Activated naive CD8-positive, alpha-beta T cell treated with anti-CD3 and anti-CD28 coated beads for 36 hours (primary cell): ENCODE results near the gene ZBTB7B. TPM values are rescaled to one million over a fixed set of nuclear protein-coding genes. Genes with fewer than 3 reads are reported as not detected.
"Not testable (repeated sequence)": the region's sequence is repeated elsewhere in the genome, so short reads cannot be mapped to it uniquely, and the experiment has no call there.

Source experiments
- DNase-seq: peaks from one replicate; pipeline ENCODE4 v3.0.0; 2021
- H3K27ac Mint-ChIP-seq: one replicate; pipeline ENCODE4 v1.8.0; 2022; ENCODE audit warnings: mild to moderate bottlenecking, moderate library complexity, mixed read lengths
- H3K27me3 Mint-ChIP-seq: one replicate; pipeline ENCODE4 v1.8.0; 2022; ENCODE audit warnings: mild to moderate bottlenecking, mixed read lengths
- H3K36me3 Mint-ChIP-seq: one replicate; pipeline ENCODE4 v1.8.0; 2021; ENCODE audit warnings: mild to moderate bottlenecking, mixed read lengths
- H3K4me1 Mint-ChIP-seq: one replicate; pipeline ENCODE4 v1.8.0; 2021; ENCODE audit warnings: mixed read lengths
- H3K4me3 Mint-ChIP-seq: one replicate; pipeline ENCODE4 v1.8.0; 2022; ENCODE audit warnings: mild to moderate bottlenecking, moderate library complexity, mixed read lengths
- H3K9me3 Mint-ChIP-seq: one replicate; pipeline ENCODE4 v1.8.0; 2022; ENCODE audit warnings: mixed read lengths
- total RNA-seq, 2 experiments: library from RNA; stranded (reverse); gene quantifications; one replicate each; pipeline ENCODE4 v1.2.3, GENCODE V29; 2021

ZBTB7B gene
- total RNA-seq, 2 experiments from 2014 or later, result 14.1 to 14.4 TPM

GRCh38 chr1:154973344-154974101 lies 29.1 kb upstream of the ZBTB7B start:
- Mint-ChIP-seq H3K4me3 (no peak overlapping the region), H3K9me3 (no peaks in the 10 kb centered on the region), H3K4me1 (peaks cover 27% of the 10 kb centered on the region), H3K27me3 (no peaks in the 10 kb centered on the region), H3K27ac (no peak overlapping the region), H3K36me3 (peaks cover 23% of the 10 kb centered on the region)
- peak; percentile 91 for DNase-seq

DNA sequence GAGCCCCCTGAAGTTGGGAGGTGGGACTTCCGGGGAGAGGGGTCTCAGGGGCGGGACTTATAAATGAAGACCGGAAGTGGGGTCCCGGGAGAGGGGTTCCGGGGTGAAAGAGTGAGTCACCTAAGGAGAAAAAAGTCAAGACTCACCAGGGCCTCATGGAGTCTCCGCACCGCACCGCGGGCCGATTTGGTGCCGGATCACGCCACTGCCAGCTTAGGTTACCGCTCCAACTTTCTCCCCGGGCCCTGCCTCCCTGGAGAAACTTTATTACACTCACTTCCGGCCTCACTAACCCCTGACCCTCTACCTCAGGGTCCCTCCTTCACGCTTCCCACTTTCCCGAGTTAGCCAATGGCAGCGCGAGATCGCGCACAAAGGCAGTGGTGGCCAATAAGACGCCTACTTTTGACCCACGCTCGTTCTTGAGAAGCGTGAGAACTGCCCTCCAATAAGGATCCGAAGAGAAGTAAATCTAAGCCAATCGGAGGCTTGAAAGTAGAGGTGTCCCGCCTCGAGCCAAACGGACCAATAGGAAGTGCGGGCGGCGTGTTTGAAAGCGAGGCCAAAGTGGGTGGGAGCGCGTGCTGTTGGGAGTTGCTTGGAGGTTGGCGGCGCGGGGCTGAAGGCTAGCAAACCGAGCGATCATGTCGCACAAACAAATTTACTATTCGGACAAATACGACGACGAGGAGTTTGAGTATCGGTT lies 28.3 kb upstream of the ZBTB7B start, which contains the start of gene CKS1B:
TSS of gene CKS1B (plus strand) at position 580 of the 706 bp plus-strand sequence. CDS start at position 645, 65 bp downstream.
- Mint-ChIP-seq H3K36me3 (peaks cover 26% of the 10 kb centered on the region), H3K27ac (no peak within 1 kb of the TSS)

GRCh38 chr1:154974808-154975408 lies 27.7 kb upstream of the ZBTB7B start:
- peaks cover 21% of the 10 kb centered on the region for H3K4me1 Mint-ChIP-seq
- DNase-seq, result peak; percentile 93
- peaks cover 31% of the 10 kb centered on the region for H3K36me3 Mint-ChIP-seq
- H3K27ac Mint-ChIP-seq, result no peak overlapping the region
- H3K4me3 Mint-ChIP-seq, result no peak overlapping the region
- H3K27me3 Mint-ChIP-seq, result no peaks in the 10 kb centered on the region
- H3K9me3 Mint-ChIP-seq, result no peaks in the 10 kb centered on the region

More for the DNA sequence above, 28.3 kb upstream of the ZBTB7B start, which contains the start of gene CKS1B:
- Mint-ChIP-seq H3K27me3 (no peaks in the 10 kb centered on the region), H3K9me3 (no peaks in the 10 kb centered on the region), H3K4me3 (no peak within 1 kb of the TSS), H3K4me1 (peaks cover 24% of the 10 kb centered on the region)
- DNase-seq, result peak; percentile 91

DNA sequence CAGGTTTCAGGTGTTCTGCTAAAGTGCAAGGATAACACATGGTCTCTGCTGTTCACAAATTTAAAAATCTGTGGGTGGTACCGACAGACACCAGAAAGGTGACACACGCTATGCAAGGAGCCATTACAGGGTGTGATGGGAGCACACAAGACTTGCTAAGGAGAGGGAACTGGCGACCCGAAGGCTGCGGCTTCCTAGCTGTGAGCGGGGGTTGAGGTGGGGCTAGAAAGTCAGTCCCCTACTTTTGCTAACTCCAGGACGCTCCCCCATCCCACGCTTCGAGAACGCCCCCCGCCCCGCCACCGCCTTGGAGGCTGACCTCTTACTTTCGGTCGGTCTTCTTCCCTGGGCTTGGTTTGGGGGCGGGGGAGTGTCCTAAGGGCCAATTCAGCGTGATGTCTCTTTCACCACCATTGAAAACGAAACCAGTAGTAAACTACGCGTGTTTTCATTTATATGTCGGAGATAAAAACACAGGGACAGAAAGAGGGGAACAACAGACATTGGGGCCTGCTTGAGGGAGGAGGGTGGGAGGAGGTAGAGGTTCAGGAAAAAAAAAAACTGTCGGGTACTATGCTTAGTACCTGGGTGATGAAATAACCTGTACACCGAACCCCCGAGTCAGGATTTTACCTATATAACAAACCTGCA lies 27.1 kb upstream of the ZBTB7B start:
- Mint-ChIP-seq H3K4me1 (peaks cover 21% of the 10 kb centered on the region), H3K4me3 (no peak overlapping the region), H3K27me3 (no peaks in the 10 kb centered on the region), H3K9me3 (no peaks in the 10 kb centered on the region), H3K27ac (no peak overlapping the region), H3K36me3 (peaks cover 32% of the 10 kb centered on the region)
- DNase-seq, result peak; percentile 72

- not testable (repeated sequence) for H3K4me3 Mint-ChIP-seq, DNase-seq, H3K4me1 Mint-ChIP-seq, H3K27ac Mint-ChIP-seq, H3K9me3 Mint-ChIP-seq, H3K27me3 Mint-ChIP-seq
- peaks cover 32% of the 10 kb centered on the region for H3K36me3 Mint-ChIP-seq
Observed at GRCh38 chr1:154977762-154978161, 24.8 kb upstream of the ZBTB7B start.

DNA sequence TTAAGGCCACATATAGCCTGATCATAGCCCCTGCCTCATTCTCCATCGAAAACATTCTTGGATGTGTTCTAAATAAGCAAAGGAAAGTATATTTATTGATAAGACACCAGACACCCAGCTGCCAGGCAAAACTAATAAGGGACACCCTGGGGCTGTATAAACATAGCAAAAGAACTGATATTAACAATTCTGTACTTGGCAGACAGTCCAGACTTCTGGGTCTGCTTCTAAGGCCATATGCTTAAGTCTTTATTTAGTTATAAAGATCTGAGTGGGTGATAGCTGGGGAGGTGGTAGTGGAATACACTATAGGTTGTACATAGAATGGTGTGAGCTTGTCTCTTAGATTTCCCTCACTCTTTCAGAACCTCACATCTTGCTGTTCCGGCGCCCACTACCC lies 24.2 kb upstream of the ZBTB7B start:
- Mint-ChIP-seq H3K36me3 (peaks cover 32% of the 10 kb centered on the region), H3K9me3 (no peaks in the 10 kb centered on the region)

GRCh38 chr1:154982341-154982740 lies 20.3 kb upstream of the ZBTB7B start:
- no peaks in the 10 kb centered on the region for H3K27me3 Mint-ChIP-seq
- no peak for DNase-seq
- H3K36me3 Mint-ChIP-seq, result peaks cover 29% of the 10 kb centered on the region
- H3K4me3 Mint-ChIP-seq, result no peak overlapping the region
- H3K4me1 Mint-ChIP-seq, result peaks cover 9% of the 10 kb centered on the region
- no peak overlapping the region for H3K27ac Mint-ChIP-seq
- no peaks in the 10 kb centered on the region for H3K9me3 Mint-ChIP-seq

More for the DNA sequence above, 24.2 kb upstream of the ZBTB7B start:
- Mint-ChIP-seq H3K27ac (no peak overlapping the region), H3K27me3 (no peaks in the 10 kb centered on the region), H3K4me3 (no peak overlapping the region), H3K4me1 (peaks cover 3% of the 10 kb centered on the region)
- DNase-seq, result no peak

- H3K9me3 Mint-ChIP-seq, result no peaks in the 10 kb centered on the region
- H3K36me3 Mint-ChIP-seq, result peaks cover 24% of the 10 kb centered on the region
- H3K4me1 Mint-ChIP-seq, result peaks cover 11% of the 10 kb centered on the region
- no peak within 1 kb of the TSS for H3K27ac Mint-ChIP-seq
- no peak within 1 kb of the TSS for H3K4me3 Mint-ChIP-seq
- H3K27me3 Mint-ChIP-seq, result no peaks in the 10 kb centered on the region
- peak; percentile 97 for DNase-seq
Observed at GRCh38 chr1:154982897-154983648, 19.5 kb upstream of the ZBTB7B start, which contains the start of gene FLAD1. TSS of gene FLAD1 (plus strand) at chr1:154983344. CDS start at chr1:154983695, 351 bp downstream.

- Mint-ChIP-seq H3K4me1 (peaks cover 17% of the 10 kb centered on the region), H3K27me3 (no peaks in the 10 kb centered on the region), H3K27ac (no peak overlapping the region), H3K4me3 (no peak overlapping the region), H3K9me3 (no peaks in the 10 kb centered on the region), H3K36me3 (peaks cover 29% of the 10 kb centered on the region)
- no peak for DNase-seq
Observed at GRCh38 chr1:154983776-154984466, 18.7 kb upstream of the ZBTB7B start.

- not testable (repeated sequence) for H3K4me3 Mint-ChIP-seq, H3K9me3 Mint-ChIP-seq, DNase-seq, H3K27ac Mint-ChIP-seq, H3K27me3 Mint-ChIP-seq
- Mint-ChIP-seq H3K36me3 (peaks cover 22% of the 10 kb centered on the region), H3K4me1 (peaks cover 21% of the 10 kb centered on the region)
Observed at GRCh38 chr1:154986736-154987135, 15.9 kb upstream of the ZBTB7B start.

DNA sequence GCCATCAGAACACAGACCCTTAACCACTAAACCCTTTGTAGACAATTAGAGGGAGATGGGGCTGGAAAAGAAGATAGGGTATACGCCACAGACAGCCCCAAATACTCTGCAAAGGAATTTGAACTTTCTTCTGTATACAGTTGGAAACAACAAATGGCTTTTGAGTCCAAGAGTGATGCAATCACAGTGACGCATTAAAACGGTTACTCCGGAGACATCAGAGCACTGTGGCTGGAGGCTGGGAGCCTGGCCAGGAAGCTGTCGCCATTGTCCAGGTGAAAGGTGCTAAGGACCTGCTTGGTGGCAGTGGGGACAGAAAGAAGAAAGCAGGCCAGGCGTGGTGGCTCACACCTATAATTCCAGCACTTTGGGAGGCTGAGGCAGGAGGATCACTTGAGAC lies 15.3 kb upstream of the ZBTB7B start:
- Mint-ChIP-seq H3K27ac (no peak overlapping the region), H3K4me3 (no peak overlapping the region), H3K4me1 (peaks cover 19% of the 10 kb centered on the region), H3K9me3 (no peaks in the 10 kb centered on the region), H3K36me3 (peaks cover 22% of the 10 kb centered on the region), H3K27me3 (no peaks in the 10 kb centered on the region)
- no peak for DNase-seq

DNA sequence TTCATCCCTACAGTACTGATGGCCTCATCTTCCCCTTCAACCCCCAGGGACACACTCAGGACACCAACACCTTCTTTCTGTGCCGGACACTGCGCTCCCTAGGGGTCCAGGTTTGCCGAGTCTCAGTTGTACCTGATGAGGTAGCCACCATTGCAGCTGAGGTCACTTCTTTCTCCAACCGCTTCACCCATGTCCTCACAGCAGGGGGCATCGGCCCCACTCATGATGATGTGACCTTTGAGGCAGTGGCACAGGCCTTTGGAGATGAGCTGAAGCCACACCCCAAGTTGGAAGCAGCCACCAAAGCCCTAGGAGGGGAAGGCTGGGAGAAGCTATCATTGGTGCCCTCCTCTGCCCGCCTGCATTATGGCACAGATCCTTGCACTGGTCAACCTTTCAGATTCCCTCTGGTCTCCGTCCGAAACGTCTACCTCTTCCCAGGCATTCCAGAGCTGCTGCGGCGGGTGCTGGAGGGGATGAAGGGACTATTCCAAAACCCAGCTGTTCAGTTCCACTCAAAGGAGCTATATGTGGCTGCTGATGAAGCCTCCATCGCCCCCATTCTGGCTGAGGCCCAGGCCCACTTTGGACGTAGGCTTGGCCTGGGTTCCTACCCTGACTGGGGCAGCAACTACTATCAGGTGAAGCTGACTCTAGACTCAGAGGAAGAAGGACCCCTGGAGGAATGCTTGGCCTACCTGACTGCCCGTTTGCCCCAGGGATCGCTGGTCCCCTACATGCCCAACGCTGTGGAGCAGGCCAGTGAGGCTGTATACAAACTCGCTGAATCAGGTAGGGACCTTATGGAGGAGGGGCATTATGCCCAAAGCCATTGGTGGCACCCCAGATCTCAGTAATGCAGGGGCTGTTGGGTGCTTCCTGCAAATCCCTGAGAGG lies 14.3 kb upstream of the ZBTB7B start:
- H3K4me3 Mint-ChIP-seq, result no peak overlapping the region
- H3K27me3 Mint-ChIP-seq, result no peaks in the 10 kb centered on the region
- H3K4me1 Mint-ChIP-seq, result peaks cover 23% of the 10 kb centered on the region
- no peak overlapping the region for H3K27ac Mint-ChIP-seq
- H3K36me3 Mint-ChIP-seq, result peaks cover 22% of the 10 kb centered on the region
- DNase-seq, result no peak
- no peaks in the 10 kb centered on the region for H3K9me3 Mint-ChIP-seq

- Mint-ChIP-seq H3K4me3 (no peak overlapping the region), H3K27ac (no peak overlapping the region), H3K36me3 (peaks cover 22% of the 10 kb centered on the region)
Observed at GRCh38 chr1:154989195-154989860, 13.3 kb upstream of the ZBTB7B start.

More at GRCh38 chr1:154989195-154989860, 13.3 kb upstream of the ZBTB7B start:
- H3K4me1 Mint-ChIP-seq, result peaks cover 22% of the 10 kb centered on the region
- H3K9me3 Mint-ChIP-seq, result no peaks in the 10 kb centered on the region
- H3K27me3 Mint-ChIP-seq, result no peaks in the 10 kb centered on the region
- DNase-seq, result no peak
